Stimulated activated CD8-positive, alpha-beta memory T cell treated with anti-CD3 and anti-CD28 coated beads, Interleukin-12 subunit alpha, Interleukin-12 subunit beta, amount 100 ng/mL, for 24 hours (primary cell): ENCODE data around the gene LDB1.

ENCODE experiments used
- DNase-seq: peaks from one replicate; pipeline ENCODE4 v3.0.0-alpha.2; 2020; ENCODE audit errors: extremely low read depth

LDB1 gene

GRCh38 chr10:102064503-102064867 is 55.7 kb downstream of the LDB1 start:
- DNase-seq: no peak

- no peak for DNase-seq
These were observed 60.2 kb downstream of the LDB1 start for GRCh38 chr10:102059987-102060386.
